Measurements from ENCODE around the gene ITGA1. TPM values are rescaled to one million over a fixed set of nuclear protein-coding genes. Genes with fewer than 3 reads are reported as not detected.

The ITGA1 gene
- total RNA-seq, 4 donors from 2014 or later = 29.7 to 126 (median 47.1) TPM

DNA sequence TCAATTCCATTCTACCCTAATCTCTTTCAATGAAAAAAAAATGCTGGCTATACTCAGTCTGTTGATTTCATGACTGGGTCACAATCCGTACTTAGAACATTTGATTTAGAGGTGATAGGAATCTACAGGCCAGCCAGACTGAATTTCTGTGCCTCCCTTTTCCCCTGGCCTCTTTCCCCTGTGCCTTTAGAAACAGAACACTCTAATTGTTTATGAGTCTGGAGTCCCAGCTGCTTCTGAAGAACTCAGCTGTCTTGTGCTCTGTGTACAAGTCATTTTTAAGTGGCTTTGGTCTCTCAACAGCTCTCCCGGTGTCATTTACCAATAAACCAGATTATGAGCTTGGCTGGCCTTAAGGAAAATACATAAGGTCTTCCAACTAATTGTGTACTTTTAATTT lies 107.4 kb downstream of the ITGA1 start:
- TF ChIP-seq CTCF (IDR thresholded peaks at IDR 0.05; ENCODE audit: low read depth) = no peak

DNA sequence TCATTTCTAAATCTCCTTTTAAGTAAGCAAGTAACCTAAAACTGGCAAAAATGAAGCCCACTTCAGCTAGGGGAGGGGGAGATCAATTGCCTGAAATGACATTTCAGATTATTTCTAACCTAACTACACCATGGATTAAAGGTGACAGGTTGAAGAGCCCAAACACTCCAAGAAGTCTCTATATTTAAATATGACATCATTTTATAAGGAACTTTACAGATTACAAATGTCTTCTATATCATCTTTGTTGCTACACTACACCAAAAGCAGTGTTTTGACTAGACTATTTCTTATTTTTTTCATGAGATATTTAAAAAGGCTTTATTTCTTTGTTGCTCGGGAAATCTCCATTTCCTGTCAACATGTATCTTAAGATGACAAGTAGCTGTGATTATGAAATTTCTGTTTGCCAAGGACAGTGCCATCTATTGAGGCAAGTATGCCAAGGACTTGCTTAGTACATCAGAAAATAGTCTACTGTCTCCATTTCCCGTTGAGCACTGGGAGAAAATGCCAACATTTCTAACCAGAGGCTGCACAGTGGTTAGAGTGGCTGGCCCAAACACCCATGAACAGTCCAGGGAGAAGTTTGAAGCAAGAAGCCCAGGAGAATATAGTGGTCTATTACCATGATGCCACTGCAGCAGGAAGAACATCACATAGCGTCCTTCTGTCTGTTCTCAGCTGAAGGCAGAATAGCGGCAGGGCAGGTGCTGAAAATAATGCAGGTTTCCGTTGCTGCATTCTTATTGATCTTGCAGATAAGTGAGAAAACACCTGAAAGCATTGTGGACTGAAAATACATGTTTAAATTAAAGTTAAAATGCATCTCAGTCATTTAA lies 108.1 kb downstream of the ITGA1 start:
- TF ChIP-seq CTCF (IDR thresholded peaks at IDR 0.05; ENCODE audit: low read depth) = no peak

DNA sequence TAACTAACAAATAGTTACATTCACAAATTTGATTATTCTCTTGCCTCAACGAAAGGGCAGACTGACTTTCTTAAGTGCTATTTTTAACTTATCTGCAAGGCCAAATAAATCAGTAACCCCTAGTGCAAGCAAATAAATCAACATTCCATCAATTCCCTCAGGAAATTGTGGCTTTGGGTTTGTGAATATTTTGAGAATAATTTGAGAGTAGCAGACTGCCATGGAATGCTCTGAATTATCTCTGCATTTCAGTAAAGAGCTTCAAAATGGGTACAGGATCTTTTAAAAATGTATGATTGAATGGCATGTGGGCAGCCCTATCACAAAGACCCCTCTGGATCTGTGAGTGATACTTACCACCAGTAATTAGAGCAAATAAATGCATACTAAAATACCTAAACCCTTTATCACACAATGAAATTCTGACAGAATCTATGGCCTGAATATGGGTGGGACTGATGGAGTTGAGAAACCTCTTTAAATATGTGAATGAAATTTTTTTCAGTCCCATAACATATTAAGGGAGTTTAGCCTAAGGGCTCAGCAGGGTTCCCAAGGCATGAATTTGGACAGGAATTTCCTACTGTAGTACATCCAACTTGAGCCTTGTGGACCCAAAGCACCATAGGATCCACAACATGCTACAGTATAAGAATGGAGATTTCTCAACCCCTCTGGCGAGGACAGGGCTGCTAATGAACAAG lies 109.0 kb downstream of the ITGA1 start:
- no peak for TF ChIP-seq CTCF (IDR thresholded peaks at IDR 0.05; ENCODE audit: low read depth)

DNA sequence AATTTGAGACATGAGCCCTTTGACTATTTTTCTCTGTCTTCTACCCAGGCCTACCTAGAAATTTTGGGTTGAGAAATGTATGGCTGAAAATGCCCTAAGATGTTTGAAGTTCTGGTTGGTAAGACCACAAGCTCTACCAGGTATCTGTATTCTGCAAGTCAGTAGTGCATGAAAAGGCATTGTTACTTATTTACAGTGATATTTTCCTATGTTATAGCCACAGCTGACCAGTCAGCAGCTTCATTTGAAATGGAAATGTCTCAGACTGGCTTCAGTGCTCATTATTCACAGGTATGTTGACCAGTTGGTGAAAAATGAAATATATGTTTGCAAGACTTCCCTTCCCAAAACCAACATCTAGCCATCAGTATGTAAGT lies 109.5 kb downstream of the ITGA1 start:
- no peak for TF ChIP-seq CTCF (IDR thresholded peaks at IDR 0.05; ENCODE audit: low read depth)

GRCh38 chr5:52898961-52899680 lies 111.4 kb downstream of the ITGA1 start:
- no peak for TF ChIP-seq CTCF (IDR thresholded peaks at IDR 0.05; ENCODE audit: low read depth)

DNA sequence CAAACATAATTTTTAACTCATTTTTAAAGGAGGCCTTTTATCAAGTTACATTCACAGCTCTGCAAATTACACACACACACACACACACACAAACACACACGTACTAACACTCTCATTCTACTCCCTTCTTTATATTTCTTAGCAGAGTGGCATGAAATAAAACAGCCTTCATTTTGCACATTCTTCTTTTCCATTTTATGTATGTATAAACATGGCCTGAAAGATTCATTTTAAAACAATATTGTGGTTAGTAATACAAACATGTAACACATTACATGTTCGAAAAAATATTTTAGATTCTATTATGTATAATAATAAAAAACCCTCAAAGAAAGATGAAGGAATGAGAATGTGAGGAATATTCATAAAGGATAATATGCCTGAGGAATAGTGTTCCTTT lies 115.4 kb downstream of the ITGA1 start:
- no peak for TF ChIP-seq CTCF (IDR thresholded peaks at IDR 0.05; ENCODE audit: low read depth)

- TF ChIP-seq CTCF (IDR thresholded peaks at IDR 0.05; ENCODE audit: low read depth) = no peak
These were observed 118.6 kb downstream of the ITGA1 start for GRCh38 chr5:52906343-52906742.
